ENCODE measurements around the gene P2RX5.
A peak's percentile ranks its signal among the peaks of the same experiment; 100 is the strongest.
"Not testable (repeated sequence)": the region's sequence is repeated elsewhere in the genome, so short reads cannot be mapped to it uniquely, and the experiment has no call there.

Gene P2RX5

GRCh38 chr17:3695723-3696411 is at the start of gene P2RX5:
Gene P2RX5 (minus strand): TSS chr17:3696155. CDS start chr17:3696005, 150 bp downstream.
- no peak for DNase-seq (ENCODE audit: low spot score)

- no peak for DNase-seq (ENCODE audit: low spot score)
These were observed 49.1 kb upstream of the P2RX5 start for GRCh38 chr17:3745071-3745470.

- no peak for DNase-seq (ENCODE audit: low spot score)
These were observed 48.1 kb upstream of the P2RX5 start for GRCh38 chr17:3744014-3744413.

GRCh38 chr17:3740611-3741073 is 44.7 kb upstream of the P2RX5 start:
- DNase-seq (ENCODE audit: low spot score), result no peak

GRCh38 chr17:3739422-3740124 is 43.6 kb upstream of the P2RX5 start:
- no peak for DNase-seq (ENCODE audit: low spot score)

- DNase-seq (ENCODE audit: low spot score), result no peak
These were observed 42.8 kb upstream of the P2RX5 start for GRCh38 chr17:3738562-3739295.

GRCh38 chr17:3735515-3735914 is 39.6 kb upstream of the P2RX5 start:
- DNase-seq (ENCODE audit: low spot score), result no peak

- not testable (repeated sequence) for DNase-seq (ENCODE audit: low spot score)
These were observed 38.9 kb upstream of the P2RX5 start for GRCh38 chr17:3734911-3735276.

- DNase-seq (ENCODE audit: low spot score), result no peak
These were observed 36.3 kb upstream of the P2RX5 start for GRCh38 chr17:3732210-3732621.

GRCh38 chr17:3730881-3731429 is 35.0 kb upstream of the P2RX5 start:
- DNase-seq (ENCODE audit: low spot score), result no peak

GRCh38 chr17:3729881-3730280 is 33.9 kb upstream of the P2RX5 start:
- DNase-seq (ENCODE audit: low spot score), result no peak

- DNase-seq (ENCODE audit: low spot score), result not testable (repeated sequence)
These were observed 32.1 kb upstream of the P2RX5 start for GRCh38 chr17:3728099-3728498.

GRCh38 chr17:3727041-3727440 is 31.1 kb upstream of the P2RX5 start:
- no peak for DNase-seq (ENCODE audit: low spot score)

- no peak for DNase-seq (ENCODE audit: low spot score)
These were observed 28.6 kb upstream of the P2RX5 start for GRCh38 chr17:3724378-3725077.

- peak; percentile 94 for DNase-seq (ENCODE audit: low spot score)
These were observed 27.8 kb upstream of the P2RX5 start, which contains the start of gene HASPIN for GRCh38 chr17:3723556-3724377. Gene HASPIN (plus strand): TSS chr17:3723903. CDS start chr17:3723936, 33 bp downstream.

GRCh38 chr17:3723188-3723555 is 27.2 kb upstream of the P2RX5 start:
- no peak for DNase-seq (ENCODE audit: low spot score)

GRCh38 chr17:3722716-3723115 is 26.8 kb upstream of the P2RX5 start:
- no peak for DNase-seq (ENCODE audit: low spot score)

- DNase-seq (ENCODE audit: low spot score), result no peak
These were observed 23.3 kb upstream of the P2RX5 start for GRCh38 chr17:3719265-3719664.

- DNase-seq (ENCODE audit: low spot score), result no peak
These were observed 22.2 kb upstream of the P2RX5 start for GRCh38 chr17:3718201-3718600.

- DNase-seq (ENCODE audit: low spot score), result no peak
These were observed 19.3 kb upstream of the P2RX5 start for GRCh38 chr17:3715296-3715695.
